Ovary (tissue), 9 donors: ENCODE data around the gene ABHD11. TPM values are rescaled to one million over a fixed set of nuclear protein-coding genes. Genes with fewer than 3 reads are reported as not detected.

Source experiments
- DNase-seq, 5 donors: peaks; one replicate each; pipeline ENCODE4 v3.0.0-alpha.2; 2019 to 2020
- H3K27ac ChIP-seq, 2 donors: fragments of 200-600 bp; one replicate each; pipeline versions ENCODE4 v1.5.1 to v1.8.0; 2019 to 2022
- H3K27me3 ChIP-seq: fragments of 200-600 bp; one replicate; pipeline ENCODE4 v1.8.0; 2022
- H3K36me3 ChIP-seq: fragments of 200-600 bp; sonication (generic); one replicate; pipeline ENCODE4 v1.5.1; 2019
- H3K4me1 ChIP-seq: one replicate; pipeline ENCODE4 v1.8.1; 2013; ENCODE audit warnings: mild to moderate bottlenecking, moderate library complexity; ENCODE audit not compliant: insufficient read depth
- H3K4me3 ChIP-seq: fragments of 200-600 bp; sonication (generic); one replicate; pipeline ENCODE4 v1.5.1; 2017
- H3K9me3 ChIP-seq, 2 donors: fragments of 200-600 bp in 1 of 2; sonication (generic) in 1 of 2; one replicate each; pipeline versions ENCODE4 v1.5.1 to v1.8.1; 2013 to 2019; ENCODE audit warnings: mild to moderate bottlenecking in 1 of 2, moderate library complexity in 1 of 2
- CTCF ChIP-seq, 3 donors: fragments of 450-650 bp in 2 of 3; fragments of 200-600 bp in 1 of 3; IDR thresholded peaks; one replicate each; pipeline versions ENCODE4 v1.5.1 to v1.8.0; 2016 to 2022; ENCODE audit warnings: antibody characterized with exemption in 3 of 3, mild to moderate bottlenecking in 1 of 3
- EP300 ChIP-seq: sonication (generic); formaldehyde crosslinking; IDR thresholded peaks from one replicate; pipeline ENCODE4 v1.6.1; 2017; ENCODE audit warnings: antibody characterized with exemption
- POLR2A ChIP-seq: fragments of 450-650 bp; IDR thresholded peaks from one replicate; pipeline ENCODE4 v1.6.1; 2017; ENCODE audit warnings: antibody characterized with exemption, mild to moderate bottlenecking, moderate library complexity
- WGBS, 3 donors: extraction: QIAGEN DNeasy Blood & Tissue Kit in 1 of 3; methylation state at CpG; one replicate each; pipeline versions ENCODE4 v1.1.5 to v1.1.7; 2013 to 2017; 5-methylcytosine and 5-hydroxymethylcytosine counted together
- intact Hi-C, 4 donors: fragments of 100-400 bp; cut with DNase I; formaldehyde crosslinking; loops; one replicate each; pipeline versions ENCODE4 v1.11.0 to v1.15.1; 2022 to 2023
- polyA plus RNA-seq, 2 donors: library from polyadenylated mRNA; stranded (reverse); fragments of 200-250 nt in 1 of 2; fragments of 350-450 nt in 1 of 2; fragmentation: Illumina TruSeq in 1 of 2; extraction: RNeasy Lipid Tissue Mini Kit (QIAGEN cat#74804) in 1 of 2; gene quantifications; one replicate each; pipeline ENCODE4 v1.2.3, GENCODE V29; 2013 to 2014
- total RNA-seq, 7 donors: library from RNA; depleted of rRNA in 2 of 7; stranded (reverse); fragments of >200 nt in 2 of 7; fragmentation: NEBNext Ultra II Directional in 3 of 7; extraction: Animal tissue kit (Norgen Biotek cat#: 25700) in 3 of 7; gene quantifications; one replicate each; pipeline versions ENCODE4 v1.1.0 to v1.2.4, GENCODE V29; 2016 to 2023
- donor health status: DM: no; HTN: no; CAD: no; lungs with moderate emphysema.
- donor health status: DM: no; HTN: no; CAD: no.
- donor health status: Bipolar disorder and iron deficiency.
- donor health status: DM: yes; HTN: yes; CAD: no.
- donor health status: DM: no; HTN: no; CAD: no.
- donor health status: DM: yes; HTN: yes; CAD: no.

ABHD11 gene
- total and polyA plus RNA-seq, 9 donors = 8.0 to 34.6 (median 11.4) TPM

- TF ChIP-seq EP300 (no peak), POLR2A (no peak), CTCF (IDR thresholded peaks at IDR 0.05) (no peak)
- H3K4me1 ChIP-seq = no peaks in the 10 kb centered on the region
- H3K27ac ChIP-seq = no peak overlapping the region
- WGBS, 3 donors = 84 to 90% (median 88%) methylated on average over 11 of the region's 11 CpGs
- DNase-seq = no peak
- no peaks in the 10 kb centered on the region for H3K36me3 ChIP-seq
- intact Hi-C loops = no loop called here
- H3K9me3 ChIP-seq = no peaks in the 10 kb centered on the region
- no peaks in the 10 kb centered on the region for H3K27me3 ChIP-seq
- H3K4me3 ChIP-seq = no peak overlapping the region
Measured at GRCh38 chr7:73778801-73779389, 40.3 kb upstream of the ABHD11 start.

- Histone ChIP-seq H3K27me3 (no peaks in the 10 kb centered on the region), H3K36me3 (no peaks in the 10 kb centered on the region), H3K4me3 (no peak overlapping the region), H3K27ac (no peak overlapping the region), H3K4me1 (no peaks in the 10 kb centered on the region), H3K9me3 (no peaks in the 10 kb centered on the region)
- 17 to 32% (median 18%) methylated on average over 1 of the region's 1 CpG for WGBS, 3 donors
- intact Hi-C loops = no loop called here
- TF ChIP-seq EP300 = no peak
- no peak for TF ChIP-seq CTCF (IDR thresholded peaks at IDR 0.05)
- TF ChIP-seq POLR2A = no peak
- DNase-seq = no peak
Measured at GRCh38 chr7:73774923-73775322, 36.3 kb upstream of the ABHD11 start.

GRCh38 chr7:73773700-73774517, 35.3 kb upstream of the ABHD11 start:
- no peak for DNase-seq
- Histone ChIP-seq H3K36me3 (no peaks in the 10 kb centered on the region), H3K27me3 (no peaks in the 10 kb centered on the region), H3K27ac (no peak overlapping the region), H3K4me1 (no peaks in the 10 kb centered on the region), H3K9me3 (no peaks in the 10 kb centered on the region), H3K4me3 (no peak overlapping the region)
- intact Hi-C loops = no loop called here
- TF ChIP-seq POLR2A = no peak
- TF ChIP-seq CTCF (IDR thresholded peaks at IDR 0.05) = no peak
- no peak for TF ChIP-seq EP300
- 92 to 93% (median 93%) methylated on average over 6 of the region's 6 CpGs for WGBS, 3 donors

GRCh38 chr7:73770860-73771670, 32.5 kb upstream of the ABHD11 start:
- Histone ChIP-seq H3K4me1 (no peaks in the 10 kb centered on the region), H3K36me3 (no peaks in the 10 kb centered on the region), H3K27ac (no peak overlapping the region), H3K4me3 (no peak overlapping the region), H3K27me3 (no peaks in the 10 kb centered on the region), H3K9me3 (no peaks in the 10 kb centered on the region)
- no peak for DNase-seq
- intact Hi-C loops = no loop called here
- WGBS, 3 donors = 55 to 65% (median 60%) methylated on average over 17 of the region's 17 CpGs
- no peak for TF ChIP-seq POLR2A
